Suprapubic skin (tissue), 3 donors: ENCODE measurements around the gene C16orf90.

Experiments
- CTCF ChIP-seq, 2 donors: fragments of 200-600 bp in 1 of 2; fragments of 450-650 bp in 1 of 2; sonication (generic) in 1 of 2; IDR thresholded peaks; one replicate each; pipeline ENCODE4 v1.5.1; 2016 to 2019; ENCODE audit warnings: antibody characterized with exemption in 2 of 2, mild to moderate bottlenecking in 1 of 2, moderate library complexity in 1 of 2
- POLR2AphosphoS5 ChIP-seq, 3 donors: sonication (generic); formaldehyde crosslinking; IDR thresholded peaks; one replicate each; pipeline ENCODE4 v1.6.1; 2017; ENCODE audit warnings: antibody characterized with exemption in 3 of 3

- TF ChIP-seq POLR2AphosphoS5 (IDR thresholded peaks at IDR 0.05) (no peak), CTCF (IDR thresholded peaks at IDR 0.05) (no peak)
Observed at GRCh38 chr16:3529175-3529574, 33.9 kb upstream of the C16orf90 start.
